Activated CD4-positive, alpha-beta memory T cell treated with anti-CD3 and anti-CD28 coated beads for 36 hours (primary cell): ENCODE measurements around the gene KCNIP1. TPM values are rescaled to one million over a fixed set of nuclear protein-coding genes. Genes with fewer than 3 reads are reported as not detected.
"Not testable (repeated sequence)": the region's sequence is repeated elsewhere in the genome, so short reads cannot be mapped to it uniquely, and the experiment has no call there.

Experiments used
- CTCF ChIA-PET: fragments of 350-600 bp; sonication (Branson Sonifier 250); formaldehyde crosslinking; loops from one replicate; lab custom pipeline; 2021; ENCODE audit warnings: antibody characterized with exemption, inconsistent platforms; lab: Charles Lee
- POLR2A ChIA-PET: fragments of 350-600 bp; sonication (Branson Sonifier 250); formaldehyde crosslinking; loops from one replicate; lab custom pipeline; 2021; ENCODE audit warnings: antibody characterized with exemption; lab: Charles Lee
- DNase-seq: peaks from one replicate; pipeline ENCODE4 v3.0.0-alpha.2; 2020
- H3K27ac Mint-ChIP-seq: one replicate; pipeline ENCODE4 v1.8.0; 2021; ENCODE audit warnings: mixed read lengths
- H3K27me3 Mint-ChIP-seq: one replicate; pipeline ENCODE4 v1.8.0; 2021; ENCODE audit warnings: mixed read lengths
- H3K36me3 Mint-ChIP-seq: one replicate; pipeline ENCODE4 v1.8.0; 2021; ENCODE audit warnings: mixed read lengths
- H3K4me1 Mint-ChIP-seq: one replicate; pipeline ENCODE4 v1.8.0; 2021; ENCODE audit warnings: low read depth, mixed read lengths
- H3K4me3 Mint-ChIP-seq: one replicate; pipeline ENCODE4 v1.8.0; 2021; ENCODE audit warnings: mild to moderate bottlenecking, mixed read lengths
- H3K9me3 Mint-ChIP-seq: one replicate; pipeline ENCODE4 v1.8.0; 2021; ENCODE audit warnings: mixed read lengths
- intact Hi-C: fragments of 100-400 bp; cut with micrococcal nuclease; formaldehyde crosslinking; loops from one replicate; pipeline ENCODE4 v1.15.1; 2023
- total RNA-seq, 2 experiments: library from RNA; stranded (reverse); gene quantifications; one replicate each; pipeline ENCODE4 v1.2.3, GENCODE V29; 2021

Gene KCNIP1
- total RNA-seq, 2 experiments from 2014 or later, result not detected

DNA sequence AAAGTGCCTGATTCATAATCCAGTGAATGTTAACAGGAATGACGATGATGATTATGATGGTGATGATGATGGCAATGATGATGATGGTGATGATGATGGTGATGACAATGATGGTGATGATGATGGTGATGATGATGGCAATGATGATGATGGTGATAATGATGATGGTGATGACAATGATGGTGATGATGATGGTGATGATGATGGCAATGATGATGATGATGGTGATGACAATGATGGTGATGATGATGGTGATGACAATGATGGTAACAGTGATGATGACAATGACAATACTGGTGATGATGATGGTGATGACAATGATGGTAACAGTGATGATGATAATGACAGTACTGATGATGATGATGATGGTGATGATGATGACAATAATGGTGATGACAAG lies 46.6 kb downstream of the KCNIP1 start:
- CTCF ChIA-PET, intact Hi-C loops, POLR2A ChIA-PET, H3K4me3 Mint-ChIP-seq, H3K9me3 Mint-ChIP-seq, H3K27ac Mint-ChIP-seq, H3K4me1 Mint-ChIP-seq, DNase-seq, H3K36me3 Mint-ChIP-seq: not testable (repeated sequence)
- peaks cover 20% of the 10 kb centered on the region for H3K27me3 Mint-ChIP-seq

DNA sequence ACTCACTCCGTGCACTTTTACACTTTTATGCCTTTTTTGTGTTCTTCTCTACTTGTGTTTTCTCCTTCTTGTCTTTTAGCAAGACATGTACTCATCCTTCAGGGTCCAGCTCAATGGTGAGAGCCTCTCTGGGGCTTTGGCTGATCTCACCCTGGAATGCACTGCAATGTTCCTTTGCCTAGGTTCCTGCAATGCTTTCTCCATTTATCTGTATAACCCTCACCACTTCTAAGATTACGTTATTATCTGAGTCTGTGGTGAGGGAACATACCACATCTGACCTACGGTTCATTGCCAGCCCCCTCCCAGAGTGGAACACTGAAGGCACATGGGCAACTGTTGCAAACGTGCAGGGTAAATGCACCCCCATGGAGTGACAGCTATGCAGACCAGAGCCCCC lies 47.3 kb downstream of the KCNIP1 start:
- Mint-ChIP-seq H3K9me3 (peaks cover 2% of the 10 kb centered on the region), H3K27ac (no peak overlapping the region), H3K4me3 (no peak overlapping the region), H3K27me3 (peaks cover 20% of the 10 kb centered on the region), H3K36me3 (no peaks in the 10 kb centered on the region), H3K4me1 (no peaks in the 10 kb centered on the region)
- CTCF ChIA-PET, result no interaction called here
- POLR2A ChIA-PET, result no interaction called here
- intact Hi-C loops, result no loop called here
- no peak for DNase-seq

DNA sequence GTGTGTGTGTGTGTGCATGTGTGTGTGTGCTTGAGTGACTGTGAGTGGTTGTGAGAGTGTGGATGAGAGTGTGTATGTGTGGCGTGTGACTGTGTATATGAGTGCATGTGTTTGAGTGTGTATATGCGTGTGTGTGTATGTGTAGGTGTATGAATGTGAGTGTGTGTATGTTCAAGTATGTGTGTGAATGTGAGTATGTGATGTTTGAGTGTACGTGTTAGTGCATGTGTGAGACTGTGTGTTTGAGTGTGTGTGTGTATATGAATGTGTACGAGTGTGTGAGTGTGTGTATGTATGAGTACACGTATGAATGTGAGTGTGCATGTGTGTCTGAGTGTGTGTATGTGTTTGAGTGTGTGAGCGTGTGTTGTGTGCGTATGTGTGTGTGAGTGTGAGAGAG lies 47.8 kb downstream of the KCNIP1 start:
- Mint-ChIP-seq H3K27ac (no peak overlapping the region), H3K4me1 (no peaks in the 10 kb centered on the region), H3K27me3 (peaks cover 15% of the 10 kb centered on the region), H3K4me3 (no peak overlapping the region), H3K9me3 (no peaks in the 10 kb centered on the region), H3K36me3 (no peaks in the 10 kb centered on the region)
- no peak for DNase-seq
- intact Hi-C loops, result no loop called here
- ChIA-PET CTCF (no interaction called here), POLR2A (no interaction called here)

DNA sequence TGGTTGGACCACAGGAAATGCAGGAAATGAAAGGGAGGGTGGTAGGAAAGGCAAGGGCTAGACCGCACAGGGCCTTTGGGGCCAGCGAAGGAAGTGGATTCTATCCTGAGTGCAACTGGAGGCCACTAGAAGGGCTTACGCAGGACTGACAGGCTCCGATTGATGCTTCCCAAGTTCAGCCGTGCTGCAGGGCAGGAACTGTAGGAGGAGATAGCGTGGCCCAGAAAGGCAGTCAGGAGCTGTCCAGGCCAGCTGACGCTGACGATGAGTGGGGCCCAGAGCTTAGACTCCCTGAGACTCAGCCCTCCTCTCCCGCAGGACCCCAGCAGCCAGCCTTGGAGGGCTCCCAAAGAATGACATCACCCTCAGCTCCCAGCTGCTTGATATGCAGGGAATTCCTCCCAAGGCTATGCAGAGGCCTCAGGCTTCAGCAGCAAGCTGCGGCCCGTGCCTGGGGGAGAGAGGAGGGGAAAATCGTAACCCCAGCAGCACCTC lies 48.8 kb downstream of the KCNIP1 start:
- POLR2A ChIA-PET, result no interaction called here
- intact Hi-C loops, result no loop called here
- Mint-ChIP-seq H3K27ac (no peak overlapping the region), H3K9me3 (no peaks in the 10 kb centered on the region), H3K4me3 (no peak overlapping the region), H3K4me1 (no peaks in the 10 kb centered on the region), H3K27me3 (peaks cover 13% of the 10 kb centered on the region), H3K36me3 (no peaks in the 10 kb centered on the region)
- DNase-seq, result no peak
- CTCF ChIA-PET, result no interaction called here

DNA sequence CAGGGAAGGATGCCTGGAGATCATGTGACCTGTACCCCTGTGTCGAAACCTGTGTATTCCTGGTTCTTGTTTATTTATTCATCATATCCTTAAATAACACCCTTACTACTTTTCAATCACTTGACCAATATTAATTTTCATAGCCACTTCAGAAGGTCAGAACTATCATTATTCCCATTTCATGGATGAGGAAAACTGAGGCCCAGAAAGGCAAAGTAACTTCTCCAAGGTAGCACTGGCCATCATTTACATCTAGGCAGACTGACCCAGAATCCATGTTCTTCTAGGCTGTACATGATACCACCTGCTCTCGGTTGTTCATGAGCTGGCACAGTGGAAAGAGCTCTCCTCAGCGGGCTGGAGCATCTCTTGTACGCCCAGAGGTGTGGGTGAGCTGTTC lies 49.4 kb downstream of the KCNIP1 start:
- DNase-seq, result no peak
- ChIA-PET CTCF (no interaction called here), POLR2A (no interaction called here)
- Mint-ChIP-seq H3K27me3 (peaks cover 11% of the 10 kb centered on the region), H3K36me3 (no peaks in the 10 kb centered on the region), H3K27ac (no peak overlapping the region), H3K9me3 (no peaks in the 10 kb centered on the region), H3K4me3 (no peak overlapping the region), H3K4me1 (no peaks in the 10 kb centered on the region)
- intact Hi-C loops, result no loop called here

DNA sequence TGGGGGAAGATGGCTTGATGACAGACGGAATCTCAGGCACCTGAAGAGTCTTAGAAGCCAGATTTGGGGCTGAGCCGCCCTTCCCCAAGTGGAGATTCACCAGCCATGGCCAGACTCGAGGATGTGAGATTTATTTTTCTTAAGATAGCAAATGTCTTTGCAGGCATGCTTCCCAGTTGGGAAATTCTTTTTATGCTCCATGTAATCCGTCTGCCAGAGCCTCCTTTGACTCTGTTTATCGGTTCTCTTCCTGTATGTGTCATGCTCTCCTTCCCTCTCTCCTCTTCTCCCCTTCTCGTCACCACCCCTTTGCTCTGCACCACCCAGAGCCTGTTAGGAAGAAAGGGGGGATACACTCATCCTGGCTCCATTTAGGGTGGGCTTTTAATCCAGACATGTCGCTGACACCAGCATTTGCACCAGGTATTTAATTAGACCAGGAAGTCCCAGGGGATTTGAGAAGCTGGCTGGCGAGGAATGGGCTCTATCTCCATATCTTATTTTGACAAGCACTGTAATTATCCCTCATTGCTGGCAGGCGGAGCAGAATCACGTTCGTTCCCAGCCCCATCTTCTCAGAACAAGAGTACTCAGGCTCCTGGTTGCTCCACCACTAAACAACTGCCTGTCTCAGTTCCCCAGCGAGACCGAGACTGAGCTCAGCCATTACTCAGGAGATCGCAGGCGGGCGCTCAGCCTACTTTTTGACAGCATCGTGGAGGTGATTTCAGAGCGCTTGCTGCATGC lies 50.9 kb downstream of the KCNIP1 start:
- Mint-ChIP-seq H3K9me3 (no peaks in the 10 kb centered on the region), H3K36me3 (no peaks in the 10 kb centered on the region), H3K4me1 (no peaks in the 10 kb centered on the region), H3K4me3 (no peak overlapping the region), H3K27me3 (peaks cover 18% of the 10 kb centered on the region), H3K27ac (no peak overlapping the region)
- CTCF ChIA-PET, result interaction anchor here (0.7 to 1.2 kb wide), 2 partner anchors 48 to 79 kb away, joined by 3 read pairs; no protein-coding TSS in a partner anchor
- POLR2A ChIA-PET, result no interaction called here
- intact Hi-C loops, result no loop called here
- DNase-seq, result no peak

DNA sequence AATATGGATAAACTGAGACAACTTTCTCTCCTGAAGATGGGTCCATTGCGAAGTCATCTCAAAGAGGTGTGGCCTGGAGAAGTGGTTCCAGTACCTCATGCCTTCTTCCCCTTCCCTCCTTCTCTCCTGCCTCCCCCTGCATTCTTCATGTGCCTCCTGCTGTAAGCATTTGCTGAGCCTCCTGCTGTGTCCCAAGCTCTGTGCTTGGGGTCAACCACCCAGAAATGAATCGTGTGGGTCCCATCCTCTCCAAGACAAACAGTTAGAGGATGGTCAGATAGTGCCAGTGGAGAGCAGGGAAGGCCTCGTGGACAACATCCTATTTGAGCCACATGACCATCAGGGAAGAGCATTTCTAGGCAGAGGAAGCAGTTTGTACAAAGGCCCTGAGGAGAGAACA lies 53.5 kb downstream of the KCNIP1 start:
- Mint-ChIP-seq H3K4me1 (no peaks in the 10 kb centered on the region), H3K27me3 (peaks cover 39% of the 10 kb centered on the region), H3K9me3 (no peaks in the 10 kb centered on the region), H3K4me3 (no peak overlapping the region), H3K27ac (no peak overlapping the region), H3K36me3 (no peaks in the 10 kb centered on the region)
- ChIA-PET CTCF (interaction anchor here (0.6 kb wide), 1 partner anchor 121 kb away, joined by 5 read pairs; no protein-coding TSS in a partner anchor), POLR2A (no interaction called here)
- intact Hi-C loops, result no loop called here
- no peak for DNase-seq

DNA sequence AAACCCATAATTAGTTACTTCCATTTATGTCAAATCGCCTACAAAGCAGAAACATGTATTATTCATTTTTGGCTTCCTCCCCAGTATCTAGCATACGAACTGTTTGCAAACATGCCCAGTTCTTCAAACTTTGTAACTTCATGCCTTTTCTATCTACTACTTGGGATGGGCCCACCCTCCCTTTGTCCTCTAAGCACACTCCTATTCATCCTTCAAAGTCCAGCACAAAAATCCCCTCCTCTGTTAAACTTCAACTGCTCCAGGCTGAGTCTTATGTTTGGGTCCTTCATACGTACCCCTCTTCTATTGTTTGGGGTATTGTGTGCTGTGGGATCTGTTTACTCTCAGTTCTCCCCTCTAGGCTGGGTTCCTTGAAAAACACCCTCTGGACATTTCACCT lies 55.5 kb downstream of the KCNIP1 start:
- no peak for DNase-seq
- Mint-ChIP-seq H3K27me3 (peaks cover 44% of the 10 kb centered on the region), H3K4me1 (no peaks in the 10 kb centered on the region), H3K4me3 (no peak overlapping the region), H3K27ac (no peak overlapping the region), H3K36me3 (no peaks in the 10 kb centered on the region), H3K9me3 (no peaks in the 10 kb centered on the region)
- CTCF ChIA-PET, result no interaction called here
- intact Hi-C loops, result no loop called here
- POLR2A ChIA-PET, result no interaction called here

DNA sequence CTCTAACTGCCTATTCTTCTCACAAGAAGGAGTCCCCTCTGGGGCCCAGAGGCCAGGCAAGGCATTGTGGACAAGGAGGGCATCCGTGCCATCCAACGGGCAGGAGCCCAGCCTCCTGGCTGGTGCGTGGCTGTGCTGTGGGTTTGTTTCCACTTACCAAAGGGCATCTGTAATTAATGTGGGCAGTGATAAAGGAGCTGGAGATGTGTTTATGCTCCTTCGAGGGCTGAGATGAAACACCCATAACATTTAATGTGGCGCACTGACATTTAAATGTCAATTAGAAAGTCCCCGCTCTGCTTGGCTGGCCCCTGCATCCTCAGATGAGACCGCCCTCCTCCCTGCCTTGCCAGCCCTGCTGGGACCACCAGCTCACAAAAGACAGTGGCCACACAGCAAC lies 57.1 kb downstream of the KCNIP1 start:
- Mint-ChIP-seq H3K4me3 (no peak overlapping the region), H3K4me1 (no peaks in the 10 kb centered on the region), H3K36me3 (no peaks in the 10 kb centered on the region), H3K27ac (no peak overlapping the region), H3K27me3 (peaks cover 52% of the 10 kb centered on the region), H3K9me3 (no peaks in the 10 kb centered on the region)
- ChIA-PET CTCF (no interaction called here), POLR2A (no interaction called here)
- DNase-seq, result no peak
- intact Hi-C loops, result no loop called here

DNA sequence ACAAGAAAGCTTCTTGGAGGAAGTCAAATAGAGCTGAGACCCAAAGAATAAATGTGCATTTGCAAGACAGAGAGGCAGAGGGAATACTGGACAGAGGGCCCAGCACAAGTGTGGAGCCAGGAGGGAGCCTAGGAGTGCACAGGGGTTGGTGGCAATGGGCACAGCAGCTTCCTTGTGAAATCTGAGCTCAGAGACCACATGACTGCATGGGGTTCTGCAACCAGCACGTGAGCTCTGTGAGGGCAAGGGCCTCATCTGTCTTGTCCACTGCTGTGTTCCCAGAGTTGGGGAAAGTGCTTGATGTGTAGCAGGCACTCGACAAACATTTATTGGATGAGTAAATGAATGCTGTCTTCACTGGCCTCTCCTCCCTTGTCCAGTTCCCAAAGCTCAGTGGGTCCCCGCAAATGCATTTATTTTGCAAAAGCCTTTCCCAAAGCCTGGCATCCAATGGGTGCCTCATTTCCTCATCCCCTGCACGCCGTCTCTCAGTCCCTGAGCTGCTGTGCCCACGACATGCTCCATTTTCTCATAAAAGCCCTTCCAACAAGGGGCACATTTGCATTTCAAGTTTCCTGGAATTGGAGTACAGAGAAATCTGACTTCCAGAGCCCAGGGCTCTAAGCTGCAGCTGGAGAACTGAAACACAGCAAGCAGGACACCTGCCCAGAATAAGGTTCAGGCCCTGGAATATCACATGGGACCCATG lies 58.5 kb downstream of the KCNIP1 start:
- POLR2A ChIA-PET, result no interaction called here
- H3K27me3 Mint-ChIP-seq, result peaks cover 60% of the 10 kb centered on the region
- CTCF ChIA-PET, result no interaction called here
- no peaks in the 10 kb centered on the region for H3K4me1 Mint-ChIP-seq
- no peaks in the 10 kb centered on the region for H3K9me3 Mint-ChIP-seq
- H3K36me3 Mint-ChIP-seq, result no peaks in the 10 kb centered on the region
- no peak for DNase-seq
- no peak overlapping the region for H3K4me3 Mint-ChIP-seq
- no peak overlapping the region for H3K27ac Mint-ChIP-seq
- intact Hi-C loops, result no loop called here

DNA sequence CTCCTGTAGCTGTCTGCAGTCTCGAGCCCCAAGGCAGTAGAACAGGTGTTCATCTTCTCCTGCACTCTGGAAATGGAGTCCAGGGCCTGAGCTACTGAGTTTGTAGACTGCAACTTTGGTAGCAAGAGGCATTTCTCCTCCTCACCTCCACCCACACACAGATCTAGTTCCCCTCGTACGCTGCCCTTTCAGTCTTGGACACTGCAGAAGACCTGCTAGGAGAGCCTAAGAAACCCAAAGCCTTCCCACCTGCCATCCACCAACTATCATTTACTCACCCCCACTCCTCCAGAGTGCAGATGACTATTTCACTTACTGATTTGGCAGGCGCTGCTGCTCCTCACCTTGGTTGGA lies 59.0 kb downstream of the KCNIP1 start:
- Mint-ChIP-seq H3K4me3 (no peak overlapping the region), H3K27ac (no peak overlapping the region), H3K4me1 (no peaks in the 10 kb centered on the region), H3K27me3 (peaks cover 63% of the 10 kb centered on the region), H3K9me3 (no peaks in the 10 kb centered on the region), H3K36me3 (no peaks in the 10 kb centered on the region)
- ChIA-PET CTCF (no interaction called here), POLR2A (no interaction called here)
- intact Hi-C loops, result no loop called here
- DNase-seq, result no peak

DNA sequence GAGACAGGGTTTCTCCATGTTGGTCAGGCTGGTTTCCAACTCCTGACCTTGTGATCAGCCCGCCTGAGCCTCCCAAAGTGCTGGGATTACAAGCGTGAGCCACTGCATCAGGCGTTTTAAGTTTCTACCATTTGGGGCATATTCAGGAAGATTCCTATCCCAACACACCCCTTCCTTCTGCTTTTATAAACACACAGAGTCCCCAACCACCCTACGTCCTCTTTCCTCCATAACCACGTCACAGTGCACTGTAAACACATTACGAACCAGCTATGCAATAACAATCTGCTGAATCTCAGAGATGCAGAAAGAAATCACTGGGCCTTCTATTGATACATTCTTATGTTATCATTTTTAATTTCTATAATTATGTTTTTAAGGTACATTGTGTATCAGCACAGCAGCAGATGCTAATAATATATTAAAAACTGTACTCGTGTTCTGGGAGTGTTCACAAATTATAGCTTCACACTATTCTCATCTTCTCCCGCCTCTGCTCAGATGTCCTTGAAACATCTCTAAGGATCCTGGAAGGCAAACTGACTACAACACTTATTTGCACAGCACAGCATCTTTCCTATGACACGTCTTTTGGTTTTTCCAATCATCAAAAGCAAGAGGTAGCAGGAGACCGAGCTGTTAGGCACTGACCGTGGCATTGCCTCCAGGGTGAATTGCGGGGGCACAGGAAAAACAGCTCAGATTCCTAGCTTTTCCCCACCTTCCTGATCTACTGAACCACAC lies 60.2 kb downstream of the KCNIP1 start:
- CTCF ChIA-PET, result interaction anchor here (1.1 kb wide), 1 partner anchor 75 kb away, joined by 4 read pairs; no protein-coding TSS in a partner anchor
- no peaks in the 10 kb centered on the region for H3K9me3 Mint-ChIP-seq

More for the DNA sequence above, 60.2 kb downstream of the KCNIP1 start:
- peaks cover 64% of the 10 kb centered on the region for H3K27me3 Mint-ChIP-seq
- H3K36me3 Mint-ChIP-seq, result no peaks in the 10 kb centered on the region
- POLR2A ChIA-PET, result interaction anchor here (1.1 kb wide), 1 partner anchor 29 kb away, joined by 3 read pairs; no protein-coding TSS in a partner anchor
- H3K4me3 Mint-ChIP-seq, result no peak overlapping the region
- no peak overlapping the region for H3K27ac Mint-ChIP-seq
- H3K4me1 Mint-ChIP-seq, result no peaks in the 10 kb centered on the region
- no peak for DNase-seq
- intact Hi-C loops, result no loop called here
